PC-9 (cell line): Measurements from ENCODE around the gene SUMF1. TPM values are rescaled to one million over a fixed set of nuclear protein-coding genes. Genes with fewer than 3 reads are reported as not detected.

Experiments used
- BruUV-seq: library from RNA; stranded (reverse); fragments of 400-500 nt; replicated peaks from 2 replicates; lab custom pipeline; 2021; lab: Mats Ljungman, UMichigan
- CTCF ChIA-PET: fragments of 300-600 bp; sonication (Branson Sonifier 250); formaldehyde crosslinking; loops from one replicate; lab custom pipeline; 2022; ENCODE audit warnings: antibody characterized with exemption; lab: Charles Lee
- POLR2A ChIA-PET: fragments of 300-600 bp; sonication (Branson Sonifier 250); formaldehyde crosslinking; loops from one replicate; lab custom pipeline; 2022; ENCODE audit warnings: antibody characterized with exemption; ENCODE audit not compliant: unreplicated experiment; lab: Charles Lee
- DNase-seq, 2 experiments: peaks; one replicate each; pipeline versions ENCODE4 v3.0.0 to v3.0.0-alpha.2; 2015 to 2022; ENCODE audit warnings: mixed read lengths in 1 of 2
- H2AFZ ChIP-seq: fragments of 200-600 bp; sonication (generic); 2 replicates; pipeline ENCODE4 v1.8.1; 2017; ENCODE audit warnings: antibody characterized with exemption
- H3F3A ChIP-seq: fragments of 200-600 bp; sonication (generic); 2 replicates; pipeline ENCODE4 v1.8.1; 2017; ENCODE audit warnings: antibody characterized with exemption, mild to moderate bottlenecking, low read depth; ENCODE audit not compliant: insufficient read depth
- H3K27ac ChIP-seq: fragments of 200-600 bp; sonication (generic); 2 replicates; pipeline ENCODE4 v1.6.1; 2016; ENCODE audit warnings: mixed run types
- H3K27me3 ChIP-seq: fragments of 200-600 bp; sonication (generic); 2 replicates; pipeline ENCODE4 v1.6.1; 2016; ENCODE audit warnings: low read depth, mixed run types; ENCODE audit not compliant: insufficient read depth
- H3K36me3 ChIP-seq: fragments of 200-600 bp; sonication (generic); 2 replicates; pipeline ENCODE4 v1.6.1; 2016; ENCODE audit warnings: low read depth, mixed run types
- H3K4me1 ChIP-seq: fragments of 200-600 bp; sonication (generic); replicated peaks from 2 replicates; pipeline ENCODE4 v1.6.1; 2016; ENCODE audit warnings: mixed run types; ENCODE audit not compliant: insufficient read depth
- H3K4me2 ChIP-seq: fragments of 200-600 bp; sonication (generic); 2 replicates; pipeline ENCODE4 v1.6.1; 2017; ENCODE audit warnings: mixed run types
- H3K4me3 ChIP-seq: fragments of 200-600 bp; sonication (generic); 2 replicates; pipeline ENCODE4 v1.6.1; 2016; ENCODE audit warnings: mixed run types
- H3K79me2 ChIP-seq: fragments of 200-600 bp; sonication (generic); 2 replicates; pipeline ENCODE4 v1.6.1; 2017; ENCODE audit warnings: low read depth, mixed run types
- H3K9me2 ChIP-seq: fragments of 200-600 bp; sonication (generic); 2 replicates; pipeline ENCODE4 v1.8.1; 2017; ENCODE audit warnings: mild to moderate bottlenecking; ENCODE audit not compliant: insufficient read depth
- H3K9me3 ChIP-seq: fragments of 200-600 bp; sonication (generic); 2 replicates; pipeline ENCODE4 v1.8.1; 2016; ENCODE audit warnings: low read depth; ENCODE audit not compliant: insufficient read depth
- H4K20me1 ChIP-seq: fragments of 200-600 bp; sonication (generic); 2 replicates; pipeline ENCODE4 v1.8.1; 2017; ENCODE audit not compliant: insufficient read depth
- EZH2 ChIP-seq: fragments of 200-600 bp; sonication (generic); IDR thresholded peaks from 2 replicates; pipeline ENCODE4 v1.8.0; 2017; ENCODE audit warnings: antibody characterized with exemption, low read depth
- intact Hi-C: fragments of 100-400 bp; cut with micrococcal nuclease; formaldehyde crosslinking; loops from one replicate; pipeline ENCODE4 v1.10.0; 2022; ENCODE audit not compliant: unreplicated experiment
- total RNA-seq: library from RNA; stranded (reverse); gene quantifications from 2 replicates; pipeline ENCODE4 v1.2.3, GENCODE V29; 2021
- TF ChIP-seq, protein P1 (sequence below): fragments of 200-600 bp; sonication (generic); conservative IDR thresholded peaks from 2 replicates; pipeline ENCODE4 v1.6.1; 2017; ENCODE audit warnings: mixed run types, antibody characterized with exemption, mild to moderate bottlenecking, moderate library complexity

SUMF1 gene
- total RNA-seq, 1 experiment from 2014 or later, result 41.6 TPM

DNA sequence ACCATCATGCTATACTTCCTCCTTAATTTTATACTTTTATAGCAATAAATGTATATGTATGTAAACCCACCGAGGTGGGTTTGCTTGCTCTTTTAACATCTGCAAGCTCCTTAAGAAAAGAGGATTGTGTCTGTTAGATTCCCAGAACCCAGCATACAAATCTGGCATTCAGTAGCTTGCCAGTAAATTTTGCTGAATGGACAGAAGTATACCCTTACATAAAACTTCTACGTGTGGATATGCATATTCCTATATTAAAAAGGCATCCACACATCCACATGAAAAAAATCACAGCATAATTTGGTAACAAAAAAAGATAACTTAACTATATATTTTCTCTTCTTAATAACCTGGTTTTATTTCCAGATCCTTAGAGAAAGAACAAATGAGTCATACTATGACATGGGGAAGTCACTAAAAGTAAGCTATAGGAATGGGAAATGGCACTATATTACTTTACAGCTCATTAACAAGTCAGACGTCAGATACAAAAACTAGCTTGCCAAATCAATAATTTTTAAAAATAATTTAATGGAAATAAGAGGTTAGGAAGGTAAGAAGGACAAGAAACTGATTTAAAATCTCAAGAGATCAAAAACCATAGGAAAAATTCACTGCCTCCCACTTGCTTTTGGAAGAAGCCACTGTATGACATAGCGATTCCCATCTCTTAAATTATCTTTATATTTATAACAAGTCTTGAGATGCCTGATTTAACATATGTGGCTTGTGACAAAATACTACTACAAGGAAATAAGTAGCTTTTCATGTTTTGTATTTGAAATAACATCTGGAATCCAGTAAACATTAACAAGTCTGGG is 68.7 kb downstream of the SUMF1 start:
- TF ChIP-seq, protein P1, sequence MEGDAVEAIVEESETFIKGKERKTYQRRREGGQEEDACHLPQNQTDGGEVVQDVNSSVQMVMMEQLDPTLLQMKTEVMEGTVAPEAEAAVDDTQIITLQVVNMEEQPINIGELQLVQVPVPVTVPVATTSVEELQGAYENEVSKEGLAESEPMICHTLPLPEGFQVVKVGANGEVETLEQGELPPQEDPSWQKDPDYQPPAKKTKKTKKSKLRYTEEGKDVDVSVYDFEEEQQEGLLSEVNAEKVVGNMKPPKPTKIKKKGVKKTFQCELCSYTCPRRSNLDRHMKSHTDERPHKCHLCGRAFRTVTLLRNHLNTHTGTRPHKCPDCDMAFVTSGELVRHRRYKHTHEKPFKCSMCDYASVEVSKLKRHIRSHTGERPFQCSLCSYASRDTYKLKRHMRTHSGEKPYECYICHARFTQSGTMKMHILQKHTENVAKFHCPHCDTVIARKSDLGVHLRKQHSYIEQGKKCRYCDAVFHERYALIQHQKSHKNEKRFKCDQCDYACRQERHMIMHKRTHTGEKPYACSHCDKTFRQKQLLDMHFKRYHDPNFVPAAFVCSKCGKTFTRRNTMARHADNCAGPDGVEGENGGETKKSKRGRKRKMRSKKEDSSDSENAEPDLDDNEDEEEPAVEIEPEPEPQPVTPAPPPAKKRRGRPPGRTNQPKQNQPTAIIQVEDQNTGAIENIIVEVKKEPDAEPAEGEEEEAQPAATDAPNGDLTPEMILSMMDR, result no peak
- TF ChIP-seq EZH2, result no peak
- intact Hi-C loops, result no loop called here
- H3K9me2 ChIP-seq, result no peaks in the 10 kb centered on the region
- POLR2A ChIA-PET, result interaction anchor here (0.5 kb wide), 1 partner anchor 90 kb away, joined by 5 read pairs; no protein-coding TSS in a partner anchor
- no peaks in the 10 kb centered on the region for H3F3A ChIP-seq
- no peaks in the 10 kb centered on the region for H3K36me3 ChIP-seq
- no peaks in the 10 kb centered on the region for H3K4me1 ChIP-seq
- no peak overlapping the region for H3K27ac ChIP-seq
- no peaks in the 10 kb centered on the region for H3K9me3 ChIP-seq
- DNase-seq, result no peak
- CTCF ChIA-PET, result interaction anchor here (0.6 kb wide), 1 partner anchor 260 kb away, joined by 3 read pairs; no protein-coding TSS in a partner anchor
- H3K4me2 ChIP-seq, result no peak overlapping the region
- H3K27me3 ChIP-seq, result no peaks in the 10 kb centered on the region
- no peak overlapping the region for H2AFZ ChIP-seq
- no peak overlapping the region for H3K4me3 ChIP-seq
- no peaks in the 10 kb centered on the region for H4K20me1 ChIP-seq
- H3K79me2 ChIP-seq, result no peaks in the 10 kb centered on the region
- BruUV-seq, result no TSS peak

DNA sequence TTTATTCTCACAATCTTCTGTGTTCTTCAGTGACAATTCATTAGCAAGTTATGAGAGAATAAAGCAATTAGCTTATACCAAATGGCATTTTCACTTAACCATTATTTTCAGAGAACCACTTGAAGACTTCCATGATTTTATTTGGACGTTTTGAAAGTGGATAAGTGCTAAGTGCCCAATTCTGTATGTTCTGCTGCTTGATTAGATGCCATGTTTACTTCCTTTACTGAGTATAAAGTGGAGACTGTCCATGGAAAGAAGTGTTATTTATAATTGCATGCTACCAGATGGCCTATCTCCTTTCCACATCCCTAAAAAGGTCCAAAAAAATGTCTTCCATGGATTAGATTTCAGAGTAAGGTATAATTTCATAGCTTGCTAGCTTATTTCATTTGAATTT is 69.6 kb downstream of the SUMF1 start:
- no peak overlapping the region for H3K4me2 ChIP-seq
- BruUV-seq, result no TSS peak
- H3K9me3 ChIP-seq, result no peaks in the 10 kb centered on the region
- H3K4me1 ChIP-seq, result no peaks in the 10 kb centered on the region
- ChIA-PET POLR2A (no interaction called here), CTCF (interaction anchor here (0.6 kb wide), 1 partner anchor 261 kb away, joined by 3 read pairs; no protein-coding TSS in a partner anchor)
- DNase-seq, result no peak
- H3K9me2 ChIP-seq, result no peaks in the 10 kb centered on the region
- TF ChIP-seq EZH2, result no peak
- TF ChIP-seq, protein P1, result no peak
- H3K27ac ChIP-seq, result no peak overlapping the region
- H3K79me2 ChIP-seq, result no peaks in the 10 kb centered on the region
- no peaks in the 10 kb centered on the region for H3K36me3 ChIP-seq
- H2AFZ ChIP-seq, result no peak overlapping the region
- no peaks in the 10 kb centered on the region for H3K27me3 ChIP-seq
- H3K4me3 ChIP-seq, result no peak overlapping the region
- intact Hi-C loops, result no loop called here
- H3F3A ChIP-seq, result no peaks in the 10 kb centered on the region
- H4K20me1 ChIP-seq, result no peaks in the 10 kb centered on the region

DNA sequence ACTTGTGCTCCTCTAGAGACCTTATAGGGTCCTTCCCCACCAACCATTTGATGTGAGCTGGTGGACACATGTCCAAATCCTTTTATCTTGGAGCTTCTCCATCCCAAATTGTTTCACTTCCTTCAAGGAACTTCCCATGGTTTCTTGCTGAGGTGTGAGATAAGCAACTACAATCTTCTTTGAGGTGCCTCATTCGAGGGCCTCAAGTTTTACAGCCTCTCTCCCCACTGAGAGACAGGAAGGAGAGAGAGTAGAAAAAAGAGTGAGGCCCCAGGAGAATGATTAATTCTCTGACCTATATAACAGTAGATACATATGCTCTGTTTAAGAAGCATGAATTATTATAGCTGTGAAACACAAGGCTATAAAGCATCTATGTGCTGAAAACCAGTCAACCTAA is 70.5 kb downstream of the SUMF1 start:
- Histone ChIP-seq H3K36me3 (no peaks in the 10 kb centered on the region), H4K20me1 (no peaks in the 10 kb centered on the region), H3K27me3 (no peaks in the 10 kb centered on the region), H3K4me3 (no peak overlapping the region), H3F3A (no peaks in the 10 kb centered on the region), H3K79me2 (no peaks in the 10 kb centered on the region), H3K27ac (no peak overlapping the region), H3K9me2 (no peaks in the 10 kb centered on the region), H3K4me2 (no peak overlapping the region), H3K9me3 (no peaks in the 10 kb centered on the region), H3K4me1 (no peaks in the 10 kb centered on the region), H2AFZ (no peak overlapping the region)
- BruUV-seq, result no TSS peak
- ChIA-PET CTCF (no interaction called here), POLR2A (no interaction called here)
- no peak for DNase-seq
- intact Hi-C loops, result no loop called here
- TF ChIP-seq, protein P1, result no peak
- TF ChIP-seq EZH2, result no peak
